K562 (cell line): ENCODE measurements around the gene ADPRHL1. TPM values are rescaled to one million over a fixed set of nuclear protein-coding genes. Genes with fewer than 3 reads are reported as not detected.
A peak's percentile ranks its signal among the peaks of the same experiment; 100 is the strongest.

ENCODE experiments used
- ATAC-seq: fragments of 200-7000 bp; cut with Tn5 transposase; 3 replicates; pipeline ENCODE4 v1.9.1; 2020; ENCODE audit warnings: moderate library complexity
- BruUV-seq: library from RNA; stranded (reverse); fragments of 400-500 nt; replicated peaks from 2 replicates; lab custom pipeline; 2021; lab: Mats Ljungman, UMichigan
- CTCF ChIA-PET: fragments of 300-600 bp; formaldehyde crosslinking; extraction: SDS; loops from one replicate; lab custom pipeline; 2021; ENCODE audit warnings: low intra/inter-chr PET ratio; lab: Yijun Ruan, JAX
- POLR2A ChIA-PET: fragments of 300-600, 350-650 bp; sonication (Branson Sonifier 250); formaldehyde crosslinking; extraction: SDS; loops from one replicate; lab custom pipeline; 2021; ENCODE audit warnings: antibody characterized with exemption, inconsistent platforms; lab: Yijun Ruan, JAX
- DNase-seq, 4 experiments: peaks; one replicate each; pipeline versions ENCODE4 v3.0.0 to v3.0.0-alpha.2; 2011 to 2018; ENCODE audit warnings: low spot score in 3 of 4, mixed read lengths in 3 of 4; ENCODE audit errors: extremely low read depth in 1 of 4
- FAIRE-seq: peaks from 2 replicates; lab custom pipeline; 2011; peaks lifted over from hg19 to GRCh38; lab: Jason Lieb, UNC
- H2AFZ ChIP-seq: 2 replicates; pipeline ENCODE4 v1.6.0; 2011; ENCODE audit warnings: low read depth, low read length, control low read depth, inconsistent platforms
- H3K27ac ChIP-seq: fragments of 200-600 bp; 3 replicates; pipeline ENCODE4 v1.8.0; 2011; ENCODE audit warnings: low read depth, mild to moderate bottlenecking, control low read depth, inconsistent platforms, low read length, moderate library complexity, mixed read lengths; ENCODE audit errors: extremely low read depth
- H3K27me3 ChIP-seq, 2 experiments: fragments of 300-600 bp in 1 of 2; 2 replicates in 1 of 2; 3 replicates in 1 of 2; pipeline versions ENCODE4 v1.6.0 to v1.8.0; 2011; ENCODE audit warnings: inconsistent platforms in 2 of 2, low read length in 2 of 2, mild to moderate bottlenecking in 1 of 2, mixed read lengths in 1 of 2, moderate library complexity in 1 of 2; ENCODE audit not compliant: control insufficient read depth in 2 of 2, insufficient read depth in 2 of 2
- H3K36me3 ChIP-seq: fragments of 300-600 bp; 3 replicates; pipeline ENCODE4 v1.8.0; 2011; ENCODE audit warnings: mild to moderate bottlenecking, low read length, inconsistent platforms; ENCODE audit not compliant: control insufficient read depth, insufficient read depth
- H3K4me1 ChIP-seq, 2 experiments: fragments of 200-600 bp in 1 of 2; replicated peaks in 1 of 2; 2 replicates in 1 of 2; 3 replicates in 1 of 2; pipeline versions ENCODE4 v1.5.1 to v1.8.0; 2011; ENCODE audit warnings: inconsistent platforms in 2 of 2, low read length in 2 of 2, mild to moderate bottlenecking in 1 of 2, mixed read lengths in 1 of 2, moderate library complexity in 1 of 2; ENCODE audit not compliant: control insufficient read depth in 2 of 2, insufficient read depth in 2 of 2
- H3K4me2 ChIP-seq: 2 replicates; pipeline ENCODE4 v1.6.1; 2011; ENCODE audit warnings: low read length, control low read depth, inconsistent platforms, mixed read lengths; ENCODE audit not compliant: insufficient read depth
- H3K4me3 ChIP-seq: fragments of 200-600 bp; sonication (generic), shearing (Covaris generic); 2 replicates; pipeline ENCODE4 v1.5.1; 2016; ENCODE audit warnings: control low read depth, inconsistent platforms
- H3K79me2 ChIP-seq: fragments of 200-600 bp; 3 replicates; pipeline ENCODE4 v1.8.0; 2011; ENCODE audit warnings: low read length, inconsistent platforms; ENCODE audit not compliant: control insufficient read depth, insufficient read depth
- H3K9ac ChIP-seq, 2 experiments: 2 replicates each; pipeline versions ENCODE4 v1.6.0 to v1.6.1; 2011; ENCODE audit warnings: low read depth in 2 of 2, low read length in 2 of 2, control low read depth in 1 of 2, inconsistent platforms in 1 of 2, mild to moderate bottlenecking in 1 of 2, mixed read lengths in 1 of 2; ENCODE audit not compliant: insufficient read depth in 1 of 2
- H3K9me1 ChIP-seq: one replicate; pipeline ENCODE4 v1.6.0; 2011; ENCODE audit warnings: inconsistent platforms, mild to moderate bottlenecking, low read length, moderate library complexity; ENCODE audit not compliant: control insufficient read depth, insufficient read depth
- H3K9me3 ChIP-seq: replicated peaks from 2 replicates; pipeline ENCODE4 v1.5.1; 2011; ENCODE audit warnings: low read depth, low read length, inconsistent platforms; ENCODE audit not compliant: control insufficient read depth, insufficient read depth
- H4K20me1 ChIP-seq: replicated peaks from 2 replicates; pipeline ENCODE4 v1.6.1; 2011; ENCODE audit warnings: low read length, inconsistent platforms, mixed read lengths; ENCODE audit not compliant: control insufficient read depth, insufficient read depth
- E4F1 ChIP-seq: fragments of 250-450 bp; sonication (Bioruptor Pico); IDR thresholded peaks from 2 replicates; pipeline ENCODE4 v1.5.0; 2021; ENCODE audit warnings: mild to moderate bottlenecking, borderline replicate concordance
- HDAC2 ChIP-seq: fragments of 450-650 bp; IDR thresholded peaks from 2 replicates; pipeline ENCODE4 v1.6.1; 2016; ENCODE audit warnings: mild to moderate bottlenecking
- RFX7 ChIP-seq: fragments of 250-450 bp; sonication (Bioruptor Pico); IDR thresholded peaks from 2 replicates; pipeline ENCODE4 v1.5.1; 2021; ENCODE audit warnings: mild to moderate bottlenecking
- RHOXF2B ChIP-seq: fragments of 250-450 bp; sonication (Bioruptor Pico); conservative IDR thresholded peaks from 2 replicates; pipeline ENCODE4 v1.5.1; 2021
- SP2 ChIP-seq: IDR thresholded peaks from 2 replicates; pipeline ENCODE4 v1.6.1; 2011; ENCODE audit warnings: mild to moderate bottlenecking, low read depth, low read length, moderate library complexity; ENCODE audit not compliant: poor library complexity, severe bottlenecking; ENCODE audit errors: extremely low read depth
- ZNF316 ChIP-seq: fragments of 450-650 bp; IDR thresholded peaks from 2 replicates; pipeline ENCODE4 v1.6.1; 2016
- ZNF444 ChIP-seq: fragments of 250-450 bp; sonication (Bioruptor Pico); IDR thresholded peaks from 2 replicates; pipeline ENCODE4 v1.4.0; 2020; ENCODE audit warnings: mild to moderate bottlenecking, moderate library complexity
- ZNF561 ChIP-seq: fragments of 450-650 bp; formaldehyde crosslinking; conservative IDR thresholded peaks from 2 replicates; pipeline ENCODE4 v1.4.0; 2020; ENCODE audit warnings: mild to moderate bottlenecking, moderate library complexity
- WGBS: fragments of 100-300 bp; shearing (Covaris generic); methylation state at CpG from one replicate; pipeline ENCODE4 v1.1.6; 2016; ENCODE audit warnings: low coverage, mixed read lengths; ENCODE audit not compliant: insufficient coverage; ENCODE audit errors: missing lambda C conversion rate; 5-methylcytosine and 5-hydroxymethylcytosine counted together
- in situ Hi-C: fragments of 300-500 bp; cut with MboI; formaldehyde crosslinking; loops from 4 replicates; pipeline ENCODE4 v1.15.0; 2018; ENCODE audit warnings: inconsistent platforms, mixed read lengths
- intact Hi-C: fragments of 100-400 bp; cut with micrococcal nuclease; formaldehyde crosslinking; loops from 2 replicates; pipeline ENCODE4 v1.14.2; 2022
- polyA plus RNA-seq, 8 experiments: library from polyadenylated mRNA; depleted of rRNA in 4 of 8; stranded (reverse) in 5 of 8; unstranded in 3 of 8; fragments of >200 nt; fragmentation: Nextera tagmentation in 2 of 8; fragmentation: Illumina TruSeq in 1 of 8; extraction: Ambion mirVana in 2 of 8; extraction: Trizol in 1 of 8; gene quantifications; 2 replicates each; pipeline versions ENCODE4 v1.2.1 to v1.2.3, GENCODE V29; 2011 to 2014; ENCODE audit warnings: inconsistent platforms in 1 of 8, missing spikeins in 1 of 8
- total RNA-seq, 7 experiments: library from RNA; depleted of rRNA in 6 of 7; stranded (reverse); fragments of >200 nt in 6 of 7; fragmentation: Illumina TruSeq in 2 of 7; extraction: Trizol in 2 of 7; gene quantifications; 2 replicates each; pipeline versions ENCODE4 v1.2.1 to v1.2.3, GENCODE V29; 2011 to 2021; ENCODE audit warnings: low replicate concordance in 1 of 7

Gene ADPRHL1
- total and polyA plus RNA-seq, 9 of the 15 experiments (the other 6 are each of a cell fraction or from before 2014, with no cell fraction given) = 0.06 to 0.76 (median 0.37) TPM; not detected in 1

- peaks cover 90% of the 10 kb centered on the region for H3K79me2 ChIP-seq
- no peak overlapping the region for H3K4me3 ChIP-seq
- H4K20me1 ChIP-seq = peaks cover 6% of the 10 kb centered on the region
- POLR2A ChIA-PET = interaction anchor here (0.7 to 1.0 kb wide), 3 partner anchors 56 to 436 kb away, joined by 3 to 4 read pairs (median 4); no protein-coding TSS in a partner anchor
- H3K4me1 ChIP-seq = peaks cover 11 to 35% of the 10 kb centered on the region in 2 experiments
- ATAC-seq (no peak), DNase-seq (no peak), FAIRE-seq (no peak)
- no peak overlapping the region for H3K27ac ChIP-seq
- CTCF ChIA-PET = no interaction called here
- 0 out of 4 replicates have a peak overlapping the region, but pooled peaks of 1 of the 2 experiments have one; percentile 10 for H3K9ac ChIP-seq
- H3K4me2 ChIP-seq = no peak overlapping the region
- H3K9me1 ChIP-seq = peaks cover 3% of the 10 kb centered on the region
- no peaks in the 10 kb centered on the region for H3K27me3 ChIP-seq
- TF ChIP-seq ZNF561 (CRISPR knock-in tag) (no peak), RHOXF2B (CRISPR knock-in tag) (no peak), HDAC2 (no peak), RFX7 (no peak), E4F1 (no peak), SP2 (no peak), ZNF444 (CRISPR knock-in tag) (no peak), ZNF316 (no peak)
- H3K36me3 ChIP-seq = peaks cover 28% of the 10 kb centered on the region; the same call in 1 of the 3 replicates
- H3K9me3 ChIP-seq = no peaks in the 10 kb centered on the region
- intact Hi-C loops (no loop called here), in situ Hi-C loops (no loop called here)
- no peak overlapping the region for H2AFZ ChIP-seq
- WGBS = 95% methylated on average over 2 of the region's 3 CpGs
- no TSS peak for BruUV-seq
These were observed 35.0 kb upstream of the ADPRHL1 start for GRCh38 chr13:113488283-113488682.
